Lower lobe of right lung (tissue), 2 donors: Measurements from ENCODE around the gene NOL6. TPM values are rescaled to one million over a fixed set of nuclear protein-coding genes. Genes with fewer than 3 reads are reported as not detected.

Experiments
- ATAC-seq, 2 donors: fragments of 200-7000 bp; cut with Tn5 transposase; one replicate each; pipeline ENCODE4 v1.9.1; 2020 to 2022; ENCODE audit warnings: mild to moderate bottlenecking in 2 of 2, moderate library complexity in 2 of 2
- DNase-seq: peaks from one replicate; pipeline ENCODE4 v3.0.0-alpha.2; 2020
- H3K27ac ChIP-seq: fragments of 200-600 bp; one replicate; pipeline ENCODE4 v1.8.0; 2022
- H3K27me3 ChIP-seq: fragments of 200-600 bp; one replicate; pipeline ENCODE4 v1.8.0; 2022; ENCODE audit warnings: low read depth
- H3K36me3 ChIP-seq: fragments of 200-600 bp; one replicate; pipeline ENCODE4 v1.8.0; 2022; ENCODE audit warnings: mild to moderate bottlenecking
- H3K4me1 ChIP-seq: fragments of 200-600 bp; one replicate; pipeline ENCODE4 v1.8.0; 2022
- H3K4me3 ChIP-seq: fragments of 200-600 bp; one replicate; pipeline ENCODE4 v1.8.0; 2022; ENCODE audit warnings: mild to moderate bottlenecking
- H3K9me3 ChIP-seq: fragments of 200-600 bp; one replicate; pipeline ENCODE4 v1.8.0; 2022
- intact Hi-C: fragments of 100-400 bp; cut with DNase I; formaldehyde crosslinking; loops from one replicate; pipeline ENCODE4 v1.11.0; 2022
- total RNA-seq: library from RNA; stranded (reverse); fragmentation: NEBNext Ultra II Directional; extraction: Animal tissue kit (Norgen Biotek cat#: 25700); gene quantifications from one replicate; pipeline ENCODE4 v1.2.1, GENCODE V29; 2021
- TF ChIP-seq, protein P1 (sequence below): fragments of 200-600 bp; IDR thresholded peaks from one replicate; pipeline ENCODE4 v1.8.0; 2022; ENCODE audit warnings: antibody characterized with exemption, mild to moderate bottlenecking
- donor health status: DM: no; HTN: yes; CAD: no; lungs with severe emphysema.

NOL6 gene
- total RNA-seq, 1 donor from 2014 or later: 27.6 TPM

DNA sequence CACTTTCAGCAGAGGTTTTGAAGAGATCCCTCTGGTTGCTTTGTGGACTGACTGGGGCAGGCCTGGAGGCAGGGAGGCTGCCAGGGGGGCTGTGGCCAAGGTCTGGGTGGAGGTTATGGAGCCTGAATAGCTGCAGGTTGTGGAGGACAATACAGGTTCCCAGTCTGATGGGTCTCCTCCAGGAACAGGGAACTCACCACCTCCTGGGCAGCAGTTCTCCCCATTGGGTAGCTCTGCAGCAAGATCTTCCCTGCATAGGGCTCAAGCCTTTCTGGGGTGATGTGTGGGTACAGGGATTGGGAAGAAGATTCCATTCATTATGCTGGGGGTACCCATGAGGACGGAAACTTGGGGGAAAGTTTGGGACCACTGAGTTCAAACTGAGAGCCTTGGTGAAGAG is 33.1 kb downstream of the NOL6 start:
- no peaks in the 10 kb centered on the region for H3K9me3 ChIP-seq

DNA sequence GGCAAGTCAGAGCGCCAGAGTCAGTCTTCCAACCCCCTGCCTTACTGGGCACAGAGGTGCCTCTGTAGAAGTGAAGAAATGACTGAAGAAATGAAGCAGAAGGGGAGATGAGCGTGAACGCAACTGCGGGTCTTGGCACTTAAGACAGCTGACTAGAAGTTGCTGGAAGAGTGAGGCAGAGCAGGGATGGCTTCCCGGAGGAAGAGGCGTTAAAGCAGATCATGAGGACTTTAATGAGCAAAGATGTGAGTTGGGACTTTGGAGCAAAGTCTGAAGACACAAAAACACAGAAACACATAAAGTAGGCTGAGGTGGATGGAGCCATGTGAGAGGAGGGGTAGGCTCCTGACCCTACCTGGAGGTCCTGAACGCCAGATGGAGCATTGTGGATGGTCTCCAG is 33.5 kb downstream of the NOL6 start:
- peaks cover 37% of the 10 kb centered on the region for H3K4me1 ChIP-seq
- H3K27ac ChIP-seq: no peak overlapping the region
- H3K9me3 ChIP-seq: no peaks in the 10 kb centered on the region
- H3K36me3 ChIP-seq: peaks cover 30% of the 10 kb centered on the region
- DNase-seq: no peak
- no peaks in the 10 kb centered on the region for H3K27me3 ChIP-seq
- TF ChIP-seq, protein P1, sequence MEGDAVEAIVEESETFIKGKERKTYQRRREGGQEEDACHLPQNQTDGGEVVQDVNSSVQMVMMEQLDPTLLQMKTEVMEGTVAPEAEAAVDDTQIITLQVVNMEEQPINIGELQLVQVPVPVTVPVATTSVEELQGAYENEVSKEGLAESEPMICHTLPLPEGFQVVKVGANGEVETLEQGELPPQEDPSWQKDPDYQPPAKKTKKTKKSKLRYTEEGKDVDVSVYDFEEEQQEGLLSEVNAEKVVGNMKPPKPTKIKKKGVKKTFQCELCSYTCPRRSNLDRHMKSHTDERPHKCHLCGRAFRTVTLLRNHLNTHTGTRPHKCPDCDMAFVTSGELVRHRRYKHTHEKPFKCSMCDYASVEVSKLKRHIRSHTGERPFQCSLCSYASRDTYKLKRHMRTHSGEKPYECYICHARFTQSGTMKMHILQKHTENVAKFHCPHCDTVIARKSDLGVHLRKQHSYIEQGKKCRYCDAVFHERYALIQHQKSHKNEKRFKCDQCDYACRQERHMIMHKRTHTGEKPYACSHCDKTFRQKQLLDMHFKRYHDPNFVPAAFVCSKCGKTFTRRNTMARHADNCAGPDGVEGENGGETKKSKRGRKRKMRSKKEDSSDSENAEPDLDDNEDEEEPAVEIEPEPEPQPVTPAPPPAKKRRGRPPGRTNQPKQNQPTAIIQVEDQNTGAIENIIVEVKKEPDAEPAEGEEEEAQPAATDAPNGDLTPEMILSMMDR: no peak
- intact Hi-C loops: no loop called here
- H3K4me3 ChIP-seq: no peak overlapping the region
- ATAC-seq: no peak

More for the DNA sequence above, 33.1 kb downstream of the NOL6 start:
- no peak for DNase-seq
- TF ChIP-seq, protein P1: no peak
- H3K27ac ChIP-seq: peak overlapping the region; percentile 3
- intact Hi-C loops: no loop called here
- H3K36me3 ChIP-seq: peaks cover 30% of the 10 kb centered on the region
- H3K4me1 ChIP-seq: peaks cover 41% of the 10 kb centered on the region
- no peaks in the 10 kb centered on the region for H3K27me3 ChIP-seq
- ATAC-seq: no peak
- no peak overlapping the region for H3K4me3 ChIP-seq

DNA sequence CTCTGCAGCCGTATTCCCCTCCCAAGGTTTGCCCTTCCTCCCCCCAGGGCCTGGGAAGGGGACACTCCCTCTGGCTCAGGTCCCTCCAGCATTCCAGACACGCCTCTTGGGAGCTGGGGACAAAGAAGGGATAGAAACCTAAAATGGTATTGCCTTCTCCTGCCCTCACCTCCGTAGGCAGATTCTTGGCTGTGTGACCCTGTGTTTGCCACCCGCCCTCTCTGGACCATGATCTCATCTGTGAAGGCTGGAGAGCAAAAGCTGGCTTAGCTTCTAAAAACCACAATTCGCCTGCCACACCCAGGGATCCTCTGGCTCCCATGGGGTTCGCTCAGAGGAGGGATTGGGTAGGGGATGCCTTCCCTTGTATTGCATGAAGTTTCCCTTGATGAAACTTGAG is 34.0 kb downstream of the NOL6 start:
- H3K4me1 ChIP-seq: peaks cover 34% of the 10 kb centered on the region
- TF ChIP-seq, protein P1: no peak
- no peaks in the 10 kb centered on the region for H3K27me3 ChIP-seq
- no peak overlapping the region for H3K27ac ChIP-seq
- peak in 1 of 2 donors; percentile 31 for ATAC-seq
- DNase-seq: no peak
- H3K9me3 ChIP-seq: no peaks in the 10 kb centered on the region
- intact Hi-C loops: no loop called here
- H3K36me3 ChIP-seq: peaks cover 30% of the 10 kb centered on the region
- no peak overlapping the region for H3K4me3 ChIP-seq

DNA sequence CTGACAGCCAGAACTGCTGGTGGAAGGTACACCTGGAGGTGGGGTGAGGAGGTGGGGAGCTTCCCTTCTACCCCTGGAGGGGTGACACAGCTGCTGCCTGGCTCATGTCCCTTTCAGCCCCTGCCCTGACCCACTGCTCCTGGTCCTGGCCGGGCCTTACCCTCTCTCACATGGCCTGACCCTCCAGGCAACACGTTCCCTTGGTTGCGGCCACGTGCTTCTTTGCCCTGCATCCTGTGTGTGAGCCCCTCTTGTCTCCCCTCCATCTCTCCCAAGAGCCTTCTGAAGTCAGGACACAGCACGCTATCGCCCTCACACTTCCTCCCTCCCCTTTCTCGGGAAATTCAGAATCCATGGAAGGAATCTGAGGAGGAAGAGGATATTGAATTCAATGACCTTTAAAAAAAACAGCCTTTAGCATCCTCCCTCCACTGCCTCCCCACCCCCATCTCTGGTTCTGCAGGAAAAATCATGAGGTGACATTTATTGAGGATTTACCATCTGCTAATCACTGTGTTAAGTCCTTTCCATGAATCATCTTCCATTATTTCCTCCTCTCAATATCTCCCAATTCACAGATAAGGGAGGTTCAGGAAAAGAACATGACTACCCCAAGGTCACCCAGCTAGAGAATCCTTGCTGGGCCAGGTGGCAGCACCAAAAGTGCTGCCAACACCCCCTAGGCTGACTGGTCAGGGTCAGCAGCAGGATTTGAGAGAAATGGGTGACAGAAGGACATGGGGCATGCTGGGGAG is 34.6 kb downstream of the NOL6 start:
- ATAC-seq: no peak
- Histone ChIP-seq H3K4me3 (no peak overlapping the region), H3K9me3 (no peaks in the 10 kb centered on the region), H3K27me3 (no peaks in the 10 kb centered on the region), H3K4me1 (peaks cover 29% of the 10 kb centered on the region), H3K27ac (no peak overlapping the region), H3K36me3 (peaks cover 30% of the 10 kb centered on the region)
- TF ChIP-seq, protein P1: no peak
- intact Hi-C loops: no loop called here
- DNase-seq: no peak

DNA sequence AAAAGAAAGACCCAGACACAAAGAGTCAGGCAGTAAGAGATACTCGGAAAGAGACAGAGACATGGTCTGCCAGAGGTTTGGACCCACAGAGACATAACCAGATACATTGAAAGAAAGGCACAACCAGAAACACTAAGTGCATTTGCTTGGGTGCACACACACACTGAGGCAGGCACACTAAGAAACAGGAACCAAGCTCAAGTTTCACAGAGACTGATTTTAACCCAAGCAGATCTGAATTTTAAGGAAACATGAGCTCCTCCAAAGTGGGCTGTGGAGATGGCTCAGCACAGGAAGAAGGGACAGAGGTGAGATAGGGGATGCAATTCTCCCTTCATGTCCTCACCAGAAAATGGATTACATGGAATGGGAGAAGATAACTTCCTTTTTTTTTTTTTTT is 35.8 kb downstream of the NOL6 start:
- H3K4me3 ChIP-seq: no peak overlapping the region
- no peak for ATAC-seq
- H3K27me3 ChIP-seq: no peaks in the 10 kb centered on the region
- H3K27ac ChIP-seq: no peak overlapping the region
- no peak for DNase-seq
- intact Hi-C loops: no loop called here
- peaks cover 21% of the 10 kb centered on the region for H3K36me3 ChIP-seq
- H3K4me1 ChIP-seq: peaks cover 17% of the 10 kb centered on the region
- no peaks in the 10 kb centered on the region for H3K9me3 ChIP-seq
- TF ChIP-seq, protein P1: no peak
